BE2C (cell line): ENCODE measurements around the gene LDAH.

ENCODE experiments used
- DNase-seq: peaks from one replicate; pipeline ENCODE4 v3.0.0-alpha.2; 2020
- H3K27me3 ChIP-seq: fragments of 250-450 bp; sonication (Bioruptor Pico); 2 replicates; pipeline ENCODE4 v1.5.1; 2020; ENCODE audit warnings: mild to moderate bottlenecking
- H3K36me3 ChIP-seq: fragments of 250-450 bp; sonication (Bioruptor Pico); 2 replicates; pipeline ENCODE4 v1.5.1; 2020; ENCODE audit warnings: mild to moderate bottlenecking
- H3K4me1 ChIP-seq: fragments of 250-450 bp; sonication (Bioruptor Pico); 2 replicates; pipeline ENCODE4 v1.5.1; 2020
- H3K4me3 ChIP-seq: 2 replicates; pipeline ENCODE4 v1.5.1; 2011; ENCODE audit warnings: low read depth, low read length
- H3K9me3 ChIP-seq: fragments of 250-450 bp; sonication (Bioruptor Pico); 2 replicates; pipeline ENCODE4 v1.5.1; 2020
- TF ChIP-seq, protein P1 (sequence below): IDR thresholded peaks from 2 replicates; pipeline ENCODE4 v1.5.1; 2012; ENCODE audit warnings: mild to moderate bottlenecking, low read depth, low read length

LDAH gene

DNA sequence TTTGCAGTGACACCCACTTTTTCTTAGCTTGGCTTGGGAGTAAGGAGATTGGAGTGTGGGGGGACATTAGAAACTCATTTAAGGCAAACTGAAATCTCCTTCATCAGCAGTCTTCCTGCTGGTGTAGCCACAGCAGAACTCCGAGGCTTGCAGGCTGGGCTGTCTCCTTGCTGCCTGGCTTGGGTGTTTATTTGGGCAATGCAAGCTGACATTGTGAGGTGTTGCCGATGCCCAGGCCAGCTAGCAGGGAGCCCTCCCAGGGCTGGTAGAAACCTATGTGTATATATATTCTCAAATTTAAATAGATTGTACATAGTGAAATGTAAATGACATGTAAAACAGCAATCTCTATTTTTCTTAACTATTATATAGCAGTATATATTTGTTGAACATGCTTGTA, 144.1 kb downstream of the LDAH start:
- Histone ChIP-seq H3K9me3 (no peaks in the 10 kb centered on the region), H3K4me1 (no peaks in the 10 kb centered on the region), H3K4me3 (no peak overlapping the region), H3K36me3 (peaks cover 3% of the 10 kb centered on the region; the same call in 1 of the 2 replicates), H3K27me3 (no peaks in the 10 kb centered on the region)
- DNase-seq: no peak
- TF ChIP-seq, protein P1, sequence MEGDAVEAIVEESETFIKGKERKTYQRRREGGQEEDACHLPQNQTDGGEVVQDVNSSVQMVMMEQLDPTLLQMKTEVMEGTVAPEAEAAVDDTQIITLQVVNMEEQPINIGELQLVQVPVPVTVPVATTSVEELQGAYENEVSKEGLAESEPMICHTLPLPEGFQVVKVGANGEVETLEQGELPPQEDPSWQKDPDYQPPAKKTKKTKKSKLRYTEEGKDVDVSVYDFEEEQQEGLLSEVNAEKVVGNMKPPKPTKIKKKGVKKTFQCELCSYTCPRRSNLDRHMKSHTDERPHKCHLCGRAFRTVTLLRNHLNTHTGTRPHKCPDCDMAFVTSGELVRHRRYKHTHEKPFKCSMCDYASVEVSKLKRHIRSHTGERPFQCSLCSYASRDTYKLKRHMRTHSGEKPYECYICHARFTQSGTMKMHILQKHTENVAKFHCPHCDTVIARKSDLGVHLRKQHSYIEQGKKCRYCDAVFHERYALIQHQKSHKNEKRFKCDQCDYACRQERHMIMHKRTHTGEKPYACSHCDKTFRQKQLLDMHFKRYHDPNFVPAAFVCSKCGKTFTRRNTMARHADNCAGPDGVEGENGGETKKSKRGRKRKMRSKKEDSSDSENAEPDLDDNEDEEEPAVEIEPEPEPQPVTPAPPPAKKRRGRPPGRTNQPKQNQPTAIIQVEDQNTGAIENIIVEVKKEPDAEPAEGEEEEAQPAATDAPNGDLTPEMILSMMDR: no peak

DNA sequence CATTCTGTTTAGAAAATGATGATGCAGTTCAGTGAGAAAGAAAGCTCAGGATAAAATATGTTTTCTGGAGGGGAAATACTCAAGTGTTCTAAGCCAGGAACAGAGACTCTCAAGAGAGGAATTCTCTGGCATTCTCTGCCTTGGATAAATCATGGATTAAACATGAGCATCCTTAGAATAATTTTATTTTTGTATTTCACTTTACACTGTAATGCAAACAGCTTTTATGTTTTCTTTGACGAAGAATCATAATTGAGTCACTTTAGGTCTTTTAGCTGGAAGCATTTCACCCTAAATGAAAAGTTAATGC, 144.9 kb downstream of the LDAH start:
- no peak overlapping the region for H3K4me3 ChIP-seq
- no peak for DNase-seq
- no peaks in the 10 kb centered on the region for H3K4me1 ChIP-seq
- H3K9me3 ChIP-seq: no peaks in the 10 kb centered on the region
- TF ChIP-seq, protein P1: no peak
- peaks cover 3% of the 10 kb centered on the region; the same call in 1 of the 2 replicates for H3K36me3 ChIP-seq
- H3K27me3 ChIP-seq: no peaks in the 10 kb centered on the region; the same call in 1 of the 2 replicates

DNA sequence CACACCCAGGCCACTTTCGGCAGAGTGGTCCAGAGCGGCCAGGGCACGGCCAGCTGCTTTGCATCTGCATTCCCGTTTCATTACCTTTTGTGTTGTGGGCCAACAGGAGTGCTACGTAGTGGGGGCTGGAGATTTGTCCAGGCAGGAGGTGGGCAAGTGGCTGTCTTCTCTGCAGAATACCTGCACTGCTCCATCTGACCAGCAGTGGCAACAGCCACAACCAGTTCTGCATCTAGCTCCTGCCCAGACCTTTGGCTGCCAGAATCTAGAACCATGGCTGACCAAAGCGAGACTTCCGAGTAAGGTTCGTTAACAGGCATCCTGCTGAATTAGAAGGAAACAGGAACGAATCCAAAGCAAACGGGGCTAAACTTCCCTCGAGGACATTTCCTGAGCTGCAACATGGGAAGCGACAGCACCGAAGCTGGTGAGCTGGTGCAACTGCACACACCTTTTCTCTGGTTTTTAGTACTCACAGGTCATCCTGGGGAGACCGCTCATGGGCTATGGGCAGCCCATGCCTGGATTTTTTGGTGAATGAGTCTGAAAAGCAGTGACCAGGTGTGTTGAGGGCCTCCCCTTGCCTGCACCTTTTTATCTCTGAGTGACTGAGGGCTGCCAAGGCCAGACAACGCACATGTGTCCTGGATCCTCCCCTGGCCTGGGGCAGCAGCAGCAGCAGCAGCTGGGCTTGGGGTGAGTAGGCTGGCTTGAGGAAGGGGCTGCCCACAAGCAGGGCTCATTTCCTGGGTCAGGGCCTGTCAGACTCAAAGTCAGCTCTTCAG, 145.4 kb downstream of the LDAH start:
- DNase-seq: no peak
- TF ChIP-seq, protein P1: peak; percentile 52
- Histone ChIP-seq H3K4me1 (no peaks in the 10 kb centered on the region), H3K9me3 (no peaks in the 10 kb centered on the region), H3K36me3 (peaks cover 3% of the 10 kb centered on the region; the same call in 1 of the 2 replicates), H3K27me3 (peaks cover 2% of the 10 kb centered on the region), H3K4me3 (no peak overlapping the region)

DNA sequence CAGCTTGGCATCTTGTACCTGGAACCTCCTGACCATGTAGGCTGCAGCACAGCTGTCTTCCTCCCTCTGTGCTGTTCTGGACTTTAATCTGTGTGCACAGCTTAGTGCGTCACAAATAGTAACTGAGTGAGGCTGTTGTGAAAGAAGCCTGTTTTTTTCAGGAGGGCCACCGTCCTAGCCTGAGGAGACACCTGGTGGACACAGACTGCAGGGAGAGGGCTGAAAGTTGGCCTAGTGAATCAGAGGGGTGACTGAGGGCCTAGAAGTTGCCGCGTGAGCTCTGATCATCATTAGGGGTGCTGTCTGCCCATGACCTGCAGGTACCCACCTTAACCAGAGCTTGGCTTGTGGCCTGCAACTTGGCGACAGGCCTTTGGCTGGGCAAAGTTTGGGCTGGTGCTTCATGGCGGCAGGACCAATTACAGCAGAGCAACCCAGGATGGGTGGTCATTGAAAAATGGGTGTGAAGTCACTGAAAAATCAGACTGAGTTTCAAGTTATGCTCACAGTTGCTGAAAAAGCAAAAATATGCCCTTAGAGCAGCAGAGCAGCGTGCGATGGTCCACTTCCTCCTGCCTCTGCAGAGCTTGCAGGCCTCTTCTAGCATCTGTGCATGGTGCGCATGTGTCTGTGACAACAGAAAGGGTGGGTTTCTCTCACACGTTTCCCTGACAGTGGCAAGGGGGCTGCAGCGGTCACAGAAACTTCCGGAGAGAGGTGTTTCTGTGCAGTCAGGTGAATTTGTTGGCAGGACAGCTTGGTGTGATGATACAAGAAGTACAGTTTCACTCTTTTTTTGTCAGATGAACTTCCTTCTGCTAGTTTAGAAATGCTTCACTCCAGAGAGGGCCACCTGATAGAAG, 146.3 kb downstream of the LDAH start:
- H3K4me1 ChIP-seq: no peaks in the 10 kb centered on the region
- peaks cover 9% of the 10 kb centered on the region for H3K27me3 ChIP-seq
- no peak for DNase-seq
- H3K9me3 ChIP-seq: no peaks in the 10 kb centered on the region
- TF ChIP-seq, protein P1: peak; percentile 16; the same call in 1 of the 2 replicates
- no peak overlapping the region for H3K4me3 ChIP-seq
- no peaks in the 10 kb centered on the region for H3K36me3 ChIP-seq

DNA sequence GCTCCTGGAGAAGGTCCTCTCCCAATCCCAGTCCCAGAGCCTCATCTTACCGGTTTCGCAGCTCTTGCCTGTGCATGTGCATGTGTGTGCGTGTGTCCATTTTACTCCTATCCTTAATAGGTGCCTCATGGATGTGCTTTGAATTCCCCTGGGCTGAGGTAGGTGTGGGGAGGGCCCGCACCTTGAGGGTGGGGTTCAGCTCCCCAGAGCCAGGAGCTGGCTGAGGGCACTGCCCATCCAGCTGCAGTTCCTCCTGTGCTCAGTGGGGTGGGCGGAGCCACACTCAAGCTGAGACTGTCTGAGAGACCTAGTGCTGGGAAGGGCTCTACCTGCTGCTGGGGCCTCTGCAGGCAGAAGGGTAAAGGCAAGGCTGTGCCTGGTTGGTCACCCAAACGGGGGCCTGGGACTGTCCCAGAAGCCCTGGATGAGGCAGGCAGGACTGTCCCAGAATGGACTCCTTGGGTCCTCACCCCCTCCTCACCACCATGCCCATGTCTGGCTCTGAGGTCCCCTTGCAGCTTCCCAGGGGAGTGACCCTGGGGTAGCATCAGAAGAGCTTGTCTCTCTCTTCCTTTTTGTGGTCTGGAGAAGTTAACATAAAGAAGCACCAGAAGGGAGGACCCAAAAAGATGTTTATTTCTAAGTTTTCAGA, 147.1 kb downstream of the LDAH start:
- TF ChIP-seq, protein P1: no peak
- H3K36me3 ChIP-seq: no peaks in the 10 kb centered on the region
- peaks cover 16% of the 10 kb centered on the region for H3K27me3 ChIP-seq
- no peaks in the 10 kb centered on the region for H3K9me3 ChIP-seq
- no peak for DNase-seq
- no peaks in the 10 kb centered on the region for H3K4me1 ChIP-seq
- H3K4me3 ChIP-seq: no peak overlapping the region
